ENCODE results near the gene C3orf22.

GRCh38 chr3:126571078-126571477, 12.3 kb upstream of the C3orf22 start:
- TF ChIP-seq CTCF (optimal IDR thresholded peaks at IDR 0.05 in 1 of 3, IDR thresholded peaks at IDR 0.05 in 1 of 3, conservative IDR thresholded peaks at IDR 0.05 in 1 of 3; ENCODE audit: extremely low read depth in 1 of 3, insufficient read depth in 2 of 3, low read length in 3 of 3) = no peak
- no peak for TF ChIP-seq EZH2 (IDR thresholded peaks at IDR 0.05; ENCODE audit: low read length)
